HepG2 (cell line): ENCODE data around the gene NSMF. TPM values are rescaled to one million over a fixed set of nuclear protein-coding genes. Genes with fewer than 3 reads are reported as not detected.

ENCODE experiments used
- ARHGAP35 ChIP-seq: sonication (generic); formaldehyde crosslinking; IDR thresholded peaks from 2 replicates; pipeline ENCODE4 v1.9.0; 2022; ENCODE audit warnings: mild to moderate bottlenecking, inconsistent platforms, moderate library complexity, missing genetic modification reagents, borderline replicate concordance
- ATF6 ChIP-seq: sonication (generic); formaldehyde crosslinking; conservative IDR thresholded peaks from 2 replicates; pipeline ENCODE4 v1.4.0; 2020; ENCODE audit warnings: missing genetic modification reagents
- DNMT3B ChIP-seq: conservative IDR thresholded peaks from 2 replicates; pipeline ENCODE4 v1.6.1; 2016; ENCODE audit warnings: missing biosample characterization, control low read depth
- ELF1 ChIP-seq: sonication (generic); formaldehyde crosslinking; IDR thresholded peaks from 2 replicates; pipeline ENCODE4 v1.4.0; 2020; ENCODE audit warnings: missing genetic modification reagents
- EZH2 ChIP-seq: conservative IDR thresholded peaks from 2 replicates; pipeline ENCODE4 v1.6.1; 2012; ENCODE audit warnings: mild to moderate bottlenecking, low read depth, low read length, moderate library complexity
- FOSL2 ChIP-seq: sonication (generic); formaldehyde crosslinking; IDR thresholded peaks from 2 replicates; pipeline ENCODE4 v1.4.0; 2020; ENCODE audit warnings: missing genetic modification reagents
- GATA4 ChIP-seq: sonication (generic); IDR thresholded peaks from 2 replicates; pipeline ENCODE4 v1.6.1; 2016; ENCODE audit warnings: antibody characterized with exemption, low read depth, borderline replicate concordance
- HMG20B ChIP-seq: conservative IDR thresholded peaks from 2 replicates; pipeline ENCODE4 v1.6.1; 2016; ENCODE audit warnings: missing genetic modification reagents, missing compliant biosample characterization
- HOXA5 ChIP-seq: sonication (generic); formaldehyde crosslinking; IDR thresholded peaks from 2 replicates; pipeline ENCODE4 v1.4.0; 2020; ENCODE audit warnings: missing genetic modification reagents
- IKZF1 ChIP-seq: fragments of 450-650 bp; IDR thresholded peaks from 2 replicates; pipeline ENCODE4 v1.7.1; 2016
- MATR3 ChIP-seq: sonication (generic); formaldehyde crosslinking; IDR thresholded peaks from 2 replicates; pipeline ENCODE4 v1.4.0; 2020; ENCODE audit warnings: missing genetic modification reagents
- MTA1 ChIP-seq: sonication (generic); formaldehyde crosslinking; IDR thresholded peaks from 2 replicates; pipeline ENCODE4 v1.4.0; 2020; ENCODE audit warnings: missing genetic modification reagents, mild to moderate bottlenecking, borderline replicate concordance
- MTERF4 ChIP-seq: sonication (generic); formaldehyde crosslinking; IDR thresholded peaks from 2 replicates; pipeline ENCODE4 v1.8.0; 2023; ENCODE audit warnings: mild to moderate bottlenecking, missing genetic modification reagents
- MXI1 ChIP-seq: IDR thresholded peaks from 3 replicates; pipeline ENCODE4 v1.6.1; 2012; ENCODE audit warnings: low read depth, low read length, inconsistent platforms, borderline replicate concordance
- MYC ChIP-seq: sonication (generic); formaldehyde crosslinking; IDR thresholded peaks from 2 replicates; pipeline ENCODE4 v1.9.0; 2021; ENCODE audit warnings: missing genetic modification reagents, borderline replicate concordance
- MYNN ChIP-seq: sonication (generic); formaldehyde crosslinking; IDR thresholded peaks from 2 replicates; pipeline ENCODE4 v1.4.0; 2020; ENCODE audit warnings: mild to moderate bottlenecking, low read depth, missing genetic modification reagents
- ONECUT2 ChIP-seq: sonication (generic); formaldehyde crosslinking; IDR thresholded peaks from 2 replicates; pipeline ENCODE4 v1.4.0; 2020; ENCODE audit warnings: missing genetic modification reagents
- PAWR ChIP-seq: sonication (generic); formaldehyde crosslinking; IDR thresholded peaks from 2 replicates; pipeline ENCODE4 v1.4.0; 2020; ENCODE audit warnings: missing genetic modification reagents, mild to moderate bottlenecking, borderline replicate concordance
- POLR2G ChIP-seq: fragments of 200-400 bp; formaldehyde crosslinking; IDR thresholded peaks from 2 replicates; pipeline ENCODE4 v1.6.1; 2018; ENCODE audit warnings: mild to moderate bottlenecking, low read depth, low read length, moderate library complexity
- RXRB ChIP-seq: IDR thresholded peaks from 2 replicates; pipeline ENCODE4 v1.6.1; 2016; ENCODE audit warnings: borderline replicate concordance, missing genetic modification reagents, missing compliant biosample characterization
- SP1 ChIP-seq, 2 experiments: fragments of 450-650 bp in 1 of 2; sonication (generic) in 1 of 2; formaldehyde crosslinking in 1 of 2; IDR thresholded peaks; 2 replicates each; pipeline versions ENCODE4 v1.4.0 to v1.6.1; 2016 to 2020; ENCODE audit warnings: missing genetic modification reagents in 1 of 2
- STAG1 ChIP-seq: sonication (generic); formaldehyde crosslinking; IDR thresholded peaks from 2 replicates; pipeline ENCODE4 v1.4.0; 2020; ENCODE audit warnings: missing genetic modification reagents
- ZBTB14 ChIP-seq: sonication (generic); formaldehyde crosslinking; IDR thresholded peaks from 2 replicates; pipeline ENCODE4 v1.4.0; 2020; ENCODE audit warnings: missing genetic modification reagents
- ZFP36L2 ChIP-seq: sonication (generic); formaldehyde crosslinking; IDR thresholded peaks from 2 replicates; pipeline ENCODE4 v1.4.0; 2020; ENCODE audit warnings: missing genetic modification reagents
- ZMYM4 ChIP-seq: sonication (generic); formaldehyde crosslinking; IDR thresholded peaks from 2 replicates; pipeline ENCODE4 v1.8.1; 2023; ENCODE audit warnings: mild to moderate bottlenecking, missing genetic modification reagents
- ZNF326 ChIP-seq: sonication (generic); formaldehyde crosslinking; IDR thresholded peaks from 2 replicates; pipeline ENCODE4 v1.4.0; 2020; ENCODE audit warnings: missing genetic modification reagents, borderline replicate concordance
- ZNF33A ChIP-seq: sonication (generic); formaldehyde crosslinking; IDR thresholded peaks from 2 replicates; pipeline ENCODE4 v1.5.1; 2020; ENCODE audit warnings: missing genetic modification reagents, mild to moderate bottlenecking, moderate library complexity, borderline replicate concordance
- ZNF550 ChIP-seq: sonication (generic); formaldehyde crosslinking; IDR thresholded peaks from 2 replicates; pipeline ENCODE4 v1.4.0; 2020; ENCODE audit warnings: mild to moderate bottlenecking, missing genetic modification reagents, borderline replicate concordance
- ZNF557 ChIP-seq: sonication (generic); formaldehyde crosslinking; IDR thresholded peaks from 2 replicates; pipeline ENCODE4 v1.4.0; 2020; ENCODE audit warnings: missing genetic modification reagents
- polyA plus RNA-seq, 8 experiments: library from polyadenylated mRNA; depleted of rRNA in 3 of 8; stranded (reverse) in 7 of 8; unstranded in 1 of 8; fragments of >200 nt; fragmentation: Illumina TruSeq in 4 of 8; extraction: Trizol in 4 of 8; gene quantifications; 2 replicates each; pipeline versions ENCODE4 v1.2.1 to v1.2.3, GENCODE V29; 2011 to 2016; ENCODE audit warnings: low read depth in 4 of 8, missing spikeins in 1 of 8, mixed read lengths in 1 of 8; ENCODE audit not compliant: insufficient read depth in 1 of 8
- total RNA-seq, 5 experiments: library from RNA; depleted of rRNA; stranded (reverse); fragments of >200 nt; fragmentation: Illumina TruSeq; extraction: Trizol; gene quantifications; 2 replicates each; pipeline ENCODE4 v1.2.3, GENCODE V29; 2016; ENCODE audit warnings: low read depth in 1 of 5

Gene NSMF
- total and polyA plus RNA-seq, 2 of the 13 experiments (the other 11 are each of a cell fraction or from before 2014, with no cell fraction given) = 44.3 to 183 TPM

- no peak for TF ChIP-seq RXRB
- TF ChIP-seq MYC (CRISPR knock-in tag) = peak; percentile 13; the same call in 1 of the 2 replicates
- TF ChIP-seq MTERF4 (CRISPR knock-in tag) = no peak
- TF ChIP-seq ELF1 (CRISPR knock-in tag) = no peak
- TF ChIP-seq ZNF33A = no peak
- no peak for TF ChIP-seq ONECUT2 (CRISPR knock-in tag)
- TF ChIP-seq ZNF557 (CRISPR knock-in tag) = no peak
- no peak for TF ChIP-seq HOXA5
- no peak for TF ChIP-seq MTA1 (CRISPR knock-in tag)
- no peak for TF ChIP-seq MYNN (CRISPR knock-in tag)
- peak; percentile 73 for TF ChIP-seq POLR2G
- TF ChIP-seq GATA4 = no peak
- TF ChIP-seq ZNF550 (CRISPR knock-in tag) = no peak
- no peak for TF ChIP-seq SP1 (IDR thresholded peaks at IDR 0.05)
- TF ChIP-seq SP1 (CRISPR knock-in tag; IDR thresholded peaks at IDR 0.05) = peak; percentile 93
- TF ChIP-seq ARHGAP35 = no peak; the same call in 1 of the 2 replicates
- no peak for TF ChIP-seq ATF6 (CRISPR knock-in tag)
- no peak for TF ChIP-seq ZNF326 (CRISPR knock-in tag)
- TF ChIP-seq FOSL2 (CRISPR knock-in tag) = no peak
- no peak for TF ChIP-seq DNMT3B (CRISPR knock-in tag)
- TF ChIP-seq ZFP36L2 (CRISPR knock-in tag) = no peak
- no peak for TF ChIP-seq IKZF1
- no peak for TF ChIP-seq HMG20B
- no peak for TF ChIP-seq EZH2
- TF ChIP-seq MXI1 = peak; percentile 83; the same call in 1 of the 3 replicates
- TF ChIP-seq STAG1 (CRISPR knock-in tag) = no peak
- TF ChIP-seq MATR3 (CRISPR knock-in tag) = no peak
- no peak for TF ChIP-seq PAWR (CRISPR knock-in tag)
- TF ChIP-seq ZBTB14 (CRISPR knock-in tag) = no peak
- TF ChIP-seq ZMYM4 (CRISPR knock-in tag) = 0 out of 2 replicates have a peak, but pooled peaks have one; percentile 28
These were observed at the start of gene NSMF (continued) for GRCh38 chr9:137459152-137459600.
